Anterior cingulate cortex (tissue), 58 donors: Measurements from ENCODE around the gene AARS1.
"Not testable (repeated sequence)": the region's sequence is repeated elsewhere in the genome, so short reads cannot be mapped to it uniquely, and the experiment has no call there.

Experiments
- DNase-seq, 58 donors: peaks; one replicate each; lab custom pipeline; 2025; lab: John Stamatoyannopoulos, UW

The AARS1 gene

DNA sequence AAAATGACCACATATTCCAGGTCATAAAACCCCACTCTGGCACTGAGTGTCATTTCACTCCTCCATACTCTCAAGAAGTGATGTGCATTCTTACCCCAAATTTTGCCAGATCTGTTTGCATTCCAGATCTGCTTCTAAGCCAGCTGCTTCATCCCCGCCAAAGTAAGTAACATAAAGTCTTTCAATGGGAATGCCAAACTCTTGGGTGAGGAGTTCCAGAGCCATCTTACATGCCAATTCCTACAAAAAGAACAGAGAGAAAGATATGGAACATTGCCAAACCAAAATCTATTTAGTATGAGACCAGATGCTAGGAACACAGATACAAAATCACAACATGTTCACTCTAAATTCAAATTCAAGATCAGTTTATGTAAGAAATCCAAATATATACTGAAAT lies 12.9 kb downstream of the AARS1 start:
- peak in 1 of 58 donors; percentile 32 for DNase-seq

DNA sequence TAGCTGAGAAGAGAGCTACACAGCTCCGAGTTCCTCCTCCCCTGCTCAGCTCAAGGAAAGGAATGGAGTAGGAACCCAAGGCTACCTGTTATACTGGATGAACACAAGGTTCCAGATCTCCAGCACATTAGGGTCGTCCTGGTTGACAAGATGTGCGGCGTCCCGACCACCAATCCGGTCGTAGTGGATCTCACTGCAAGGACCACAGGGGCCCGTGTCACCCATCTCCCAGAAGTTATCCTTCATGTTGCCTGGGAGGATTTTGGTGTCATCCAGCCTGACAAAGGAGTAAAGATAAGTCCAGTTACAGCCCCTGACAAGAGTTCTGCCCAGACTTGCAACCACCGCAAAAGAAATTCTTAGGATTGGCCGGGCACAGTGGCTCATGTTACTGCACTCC lies 17.6 kb downstream of the AARS1 start:
- no peak for DNase-seq

DNA sequence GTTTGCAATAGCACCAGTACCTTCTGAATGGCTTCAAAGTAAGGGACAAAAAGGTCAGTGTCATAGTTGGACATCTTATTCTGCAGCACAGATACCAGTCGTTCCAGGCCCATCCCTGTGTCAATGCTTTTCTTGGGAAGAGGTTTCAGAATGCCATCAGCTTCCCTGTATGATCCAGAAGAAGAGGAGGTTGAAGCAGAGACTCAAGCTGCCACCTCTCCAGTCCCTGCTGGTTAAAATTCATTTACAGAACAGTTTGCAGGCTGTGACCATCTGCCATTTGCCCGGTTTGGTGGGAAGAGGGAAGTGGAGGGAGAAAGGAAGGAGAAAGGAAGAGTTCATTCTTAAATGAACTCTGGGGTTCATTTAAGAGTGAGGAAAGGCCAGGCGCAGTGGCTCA lies 19.1 kb downstream of the AARS1 start:
- DNase-seq, result no peak

DNA sequence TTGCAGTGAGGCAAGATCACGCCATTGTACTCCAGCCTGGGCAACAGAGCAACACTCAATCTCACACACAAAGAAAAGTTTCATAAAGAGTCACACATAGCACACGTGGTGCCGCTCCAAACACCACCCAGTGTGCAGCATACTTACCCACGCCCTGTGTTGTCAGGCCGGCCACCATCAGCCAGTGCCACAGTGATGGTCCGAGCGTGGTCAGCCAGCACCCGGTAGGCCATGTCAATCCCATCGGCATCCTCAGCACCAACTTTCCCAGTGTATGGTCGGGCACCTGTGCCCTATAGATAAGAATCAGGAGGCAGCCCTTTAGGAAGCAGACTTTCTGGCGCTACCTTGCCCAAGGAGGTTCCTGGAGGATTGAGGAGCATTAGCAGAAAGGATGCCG lies 19.8 kb downstream of the AARS1 start:
- no peak for DNase-seq

DNA sequence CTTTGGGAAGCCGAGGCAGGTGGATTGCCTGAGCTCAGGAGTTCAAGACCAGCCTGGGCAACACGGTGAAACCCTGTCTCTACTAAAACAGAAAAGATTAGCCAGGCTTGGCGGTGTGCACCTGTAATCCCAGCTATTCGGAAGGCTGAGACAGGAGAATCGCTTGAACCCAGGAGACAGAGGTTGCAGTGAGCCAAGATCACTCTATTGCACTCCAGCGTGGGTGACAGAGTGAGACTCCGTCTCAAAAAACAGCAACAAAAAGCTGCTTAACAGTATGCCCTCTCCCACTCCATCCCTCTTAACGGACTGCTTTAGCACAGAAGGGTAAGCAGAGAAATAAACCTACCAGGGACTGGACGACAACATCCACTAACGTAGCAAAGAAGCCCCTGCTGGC lies 21.4 kb downstream of the AARS1 start:
- not testable (repeated sequence) for DNase-seq

DNA sequence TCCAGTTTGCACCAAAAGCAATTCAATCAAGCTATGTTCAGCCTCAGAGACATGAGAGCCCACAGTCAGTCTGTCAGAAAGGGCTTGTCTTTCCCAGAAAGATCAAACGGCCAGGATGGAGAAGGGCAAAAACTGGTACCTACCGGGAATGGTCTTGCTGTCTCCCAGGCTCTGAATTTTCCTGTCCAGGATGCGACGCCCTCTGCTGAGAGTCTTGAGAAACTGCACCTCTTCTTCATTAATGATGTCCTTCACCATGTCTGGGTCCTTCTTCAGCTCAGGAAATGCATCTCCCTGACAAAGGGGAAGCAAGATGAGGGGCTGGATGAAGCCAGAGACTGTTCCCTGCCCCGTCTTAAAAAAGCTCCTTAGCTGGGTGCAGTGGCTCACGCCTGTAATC lies 21.8 kb downstream of the AARS1 start:
- peak in 8 of 58 donors; percentile 4 to 24 (median 10) for DNase-seq

DNA sequence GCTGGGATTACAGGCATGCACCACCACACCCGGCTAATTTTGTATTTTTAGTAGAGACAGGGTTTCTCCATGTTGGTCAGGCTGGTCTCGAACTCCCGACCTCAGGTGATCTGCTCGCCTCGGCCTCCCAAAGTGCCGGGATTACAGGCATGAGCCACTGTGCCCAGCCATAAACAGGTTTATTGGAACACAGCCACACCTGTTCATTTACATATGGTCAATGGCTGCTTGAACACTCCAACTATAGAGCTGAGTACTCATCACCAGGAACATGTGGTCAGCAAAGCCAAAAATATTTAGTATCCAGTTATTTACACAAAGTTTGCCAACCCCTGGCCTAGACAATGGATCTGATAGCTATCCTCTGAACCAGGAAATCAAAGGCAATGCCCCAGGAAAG lies 29.4 kb downstream of the AARS1 start:
- not testable (repeated sequence) for DNase-seq

DNA sequence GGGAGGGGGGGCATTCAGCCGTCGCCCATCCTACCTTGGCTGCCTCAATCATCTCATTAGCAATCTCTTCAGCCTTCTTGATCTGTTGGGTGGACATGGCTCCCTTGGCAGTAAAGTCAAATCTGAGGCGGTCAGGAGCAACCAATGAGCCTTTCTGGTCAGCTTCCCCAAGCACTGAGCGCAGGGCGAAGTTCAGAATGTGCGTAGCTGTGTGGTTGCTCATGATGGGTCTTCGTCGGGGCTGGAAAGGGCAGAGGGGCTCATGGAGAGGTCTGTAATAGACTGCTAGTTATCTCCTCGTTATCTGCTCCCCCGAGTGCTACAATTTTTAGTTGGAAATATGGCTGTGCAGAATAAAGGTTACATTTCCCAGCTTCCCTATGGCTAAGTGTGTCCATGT lies 30.4 kb downstream of the AARS1 start:
- DNase-seq, result no peak

DNA sequence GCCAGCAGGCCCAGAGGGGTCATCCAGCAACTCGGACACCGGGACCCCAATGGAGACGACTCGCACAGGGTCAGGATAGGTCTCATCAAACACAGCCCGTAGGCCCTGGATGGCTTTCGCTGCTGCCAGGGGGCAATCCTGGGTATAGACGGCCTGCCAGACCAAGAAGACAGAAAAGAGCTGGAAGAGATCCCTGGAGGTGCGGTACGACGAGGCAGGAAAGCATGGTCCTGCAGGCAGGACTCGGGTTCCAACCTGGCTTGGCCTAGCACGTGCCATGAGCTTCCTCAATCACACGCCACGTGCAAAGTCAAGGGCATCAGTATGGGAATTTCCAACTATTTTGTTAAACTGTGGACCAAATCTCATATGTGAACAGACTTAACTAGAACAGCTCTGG lies 31.2 kb downstream of the AARS1 start:
- DNase-seq, result no peak

DNA sequence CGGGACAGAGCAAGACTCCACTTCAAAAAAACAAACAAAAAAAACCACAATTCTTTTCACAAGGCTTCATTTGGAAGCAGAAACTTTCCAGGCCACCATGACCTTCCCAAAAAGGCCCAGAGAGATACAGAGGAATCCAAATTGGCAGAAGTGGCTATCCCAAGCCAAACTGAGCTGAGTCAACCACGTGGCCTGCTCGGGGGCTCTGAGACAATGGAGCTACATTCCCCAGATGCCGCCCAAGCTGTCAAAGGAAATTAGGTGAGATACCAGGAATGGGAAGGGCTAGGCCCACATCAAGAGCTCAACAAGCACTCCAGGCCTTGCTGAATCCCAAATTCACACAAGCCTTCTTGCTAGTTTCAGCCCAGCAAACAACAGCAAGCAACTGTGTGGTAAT lies 31.9 kb downstream of the AARS1 start:
- DNase-seq, result no peak

DNA sequence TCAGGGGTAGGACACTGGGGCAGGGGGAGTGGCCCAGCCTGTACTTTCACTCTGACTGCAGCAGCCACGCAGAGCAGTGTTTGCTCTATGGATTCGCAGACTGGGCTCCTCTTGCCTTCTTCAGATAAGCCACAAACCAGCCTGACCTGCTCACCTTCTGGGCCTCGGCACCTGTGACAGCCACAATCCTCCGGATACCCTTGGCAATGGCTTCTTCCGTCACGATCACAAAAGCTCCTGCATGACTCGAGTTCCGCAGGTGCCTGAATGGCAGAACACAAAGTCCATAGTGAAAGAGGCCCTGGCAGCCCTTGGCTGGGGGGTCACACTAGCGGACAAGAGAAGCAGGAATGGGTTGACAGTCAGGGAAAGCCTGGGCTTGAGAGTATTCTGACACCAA lies 33.7 kb downstream of the AARS1 start:
- no peak for DNase-seq

DNA sequence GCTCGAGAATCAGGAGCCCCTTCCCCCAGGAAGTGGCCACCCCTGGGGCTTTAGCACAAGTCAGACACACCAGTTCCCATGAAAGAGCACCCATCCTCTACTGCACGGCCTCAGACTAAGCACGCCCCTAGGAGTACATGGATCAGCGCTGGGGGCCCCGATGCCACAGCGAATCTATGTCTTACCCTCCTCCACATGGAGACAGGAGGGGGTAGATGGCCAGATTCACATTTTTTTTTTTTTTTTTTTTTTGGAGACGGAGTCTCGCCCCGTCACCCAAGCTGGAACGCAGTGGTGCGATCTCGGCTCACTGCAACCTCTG lies 34.4 kb downstream of the AARS1 start:
- DNase-seq, result no peak

DNA sequence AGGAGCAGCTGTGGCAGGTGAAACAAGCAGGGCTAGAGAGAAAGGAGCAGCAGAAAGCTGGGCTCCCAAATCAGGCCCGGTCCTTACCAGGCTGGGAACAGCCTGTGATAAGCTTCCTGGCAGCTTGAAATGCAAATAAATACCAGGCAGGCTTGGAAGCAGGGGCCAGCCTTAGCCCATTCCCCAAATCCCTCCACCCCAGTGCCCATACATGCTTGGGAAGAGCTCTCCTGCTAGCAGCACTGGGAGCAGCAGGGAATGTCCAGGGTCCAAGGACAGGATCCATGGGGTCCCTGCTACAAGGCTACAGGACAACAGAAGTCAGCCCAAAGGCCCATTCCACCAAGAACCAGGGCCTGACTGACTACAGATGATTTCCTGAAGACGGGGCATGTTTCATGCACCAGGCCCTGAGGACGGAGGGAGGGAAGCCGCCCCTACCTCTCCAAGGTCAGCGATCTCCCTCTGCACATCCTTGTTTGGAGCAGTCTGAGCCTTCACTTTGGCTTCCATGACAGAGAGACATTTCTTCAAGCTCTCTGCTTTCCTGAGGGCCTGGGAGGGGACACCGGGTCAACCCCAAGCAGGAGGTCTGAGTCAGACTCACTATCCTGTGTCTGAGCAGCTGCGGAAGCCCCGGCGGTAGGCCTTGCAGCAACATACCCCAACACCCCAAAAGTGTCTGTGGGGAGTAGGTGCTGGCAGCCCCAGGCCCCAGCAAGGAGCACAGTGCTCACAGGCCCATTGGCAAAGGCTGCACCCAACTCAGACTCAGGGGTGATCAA lies 34.9 kb downstream of the AARS1 start:
- no peak for DNase-seq

DNA sequence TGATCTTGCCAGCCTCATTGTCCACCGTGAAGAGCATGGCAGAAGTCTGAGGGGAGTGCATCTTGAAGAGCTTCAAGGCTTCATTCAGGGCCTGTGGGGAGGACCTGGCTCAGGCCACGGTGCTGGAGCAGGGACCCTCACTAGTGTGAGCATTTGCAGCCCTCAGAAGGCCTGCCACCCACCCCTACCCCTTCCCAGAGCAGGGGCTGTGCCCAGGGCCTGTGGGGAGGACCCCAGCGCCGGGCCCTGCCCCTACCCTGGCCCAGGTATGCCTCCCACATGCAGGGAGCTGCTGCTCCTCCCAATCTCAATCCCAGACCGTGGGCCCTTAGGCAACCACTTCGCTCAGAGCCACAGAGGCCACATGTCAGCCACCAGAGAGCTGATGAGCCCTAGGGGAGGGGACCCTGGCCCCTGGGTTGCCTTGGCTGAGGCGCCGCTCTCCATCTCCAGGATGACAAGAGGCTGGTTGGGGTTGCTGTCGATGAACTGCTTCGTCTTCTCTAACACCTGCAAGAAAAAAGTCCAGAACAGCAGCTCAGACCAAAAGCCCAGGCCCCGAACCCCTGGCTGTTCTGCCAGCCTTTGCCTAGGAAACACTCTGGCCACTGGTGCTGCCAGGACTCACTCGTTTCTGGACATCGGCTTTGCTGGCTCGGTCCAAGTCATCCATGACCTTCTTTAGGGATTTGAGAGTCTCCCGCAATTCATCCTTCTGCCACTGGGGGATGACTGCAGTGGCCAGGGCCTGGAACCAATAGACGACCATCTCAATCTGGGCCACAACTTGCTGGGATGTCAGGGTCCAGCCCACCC lies 35.8 kb downstream of the AARS1 start:
- peak in 5 of 58 donors; percentile 3 to 20 (median 11) for DNase-seq

DNA sequence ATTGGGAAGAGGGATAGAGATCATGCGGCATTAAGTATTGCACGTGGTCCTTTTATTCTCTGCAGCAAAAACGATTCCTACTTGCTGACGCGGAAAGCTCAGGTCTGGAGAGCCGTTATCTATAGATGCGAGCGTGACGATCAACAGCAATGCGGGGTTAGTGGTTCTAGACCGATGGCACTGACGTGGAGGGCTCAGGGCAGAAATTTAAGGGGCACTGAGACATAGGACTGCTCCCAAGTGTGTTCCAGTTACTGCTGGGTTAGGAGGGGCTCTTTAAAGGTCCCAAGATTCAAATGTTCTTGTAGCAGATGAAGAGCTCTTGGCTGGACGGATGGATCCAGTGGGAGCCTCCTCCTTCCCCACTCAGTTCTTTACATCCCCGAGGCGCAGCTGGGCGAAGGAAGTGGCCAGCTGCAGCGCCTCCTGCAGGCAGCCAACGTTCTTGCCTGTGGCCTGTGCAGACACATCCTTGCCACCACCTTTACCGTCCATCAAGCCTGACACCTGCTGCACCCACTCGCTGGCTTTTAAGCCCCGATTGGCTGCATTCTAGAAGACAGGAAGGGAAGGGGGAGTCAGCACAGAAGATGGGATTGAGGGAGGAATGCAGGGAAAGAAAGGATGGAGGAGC lies 36.8 kb downstream of the AARS1 start:
- no peak for DNase-seq

DNA sequence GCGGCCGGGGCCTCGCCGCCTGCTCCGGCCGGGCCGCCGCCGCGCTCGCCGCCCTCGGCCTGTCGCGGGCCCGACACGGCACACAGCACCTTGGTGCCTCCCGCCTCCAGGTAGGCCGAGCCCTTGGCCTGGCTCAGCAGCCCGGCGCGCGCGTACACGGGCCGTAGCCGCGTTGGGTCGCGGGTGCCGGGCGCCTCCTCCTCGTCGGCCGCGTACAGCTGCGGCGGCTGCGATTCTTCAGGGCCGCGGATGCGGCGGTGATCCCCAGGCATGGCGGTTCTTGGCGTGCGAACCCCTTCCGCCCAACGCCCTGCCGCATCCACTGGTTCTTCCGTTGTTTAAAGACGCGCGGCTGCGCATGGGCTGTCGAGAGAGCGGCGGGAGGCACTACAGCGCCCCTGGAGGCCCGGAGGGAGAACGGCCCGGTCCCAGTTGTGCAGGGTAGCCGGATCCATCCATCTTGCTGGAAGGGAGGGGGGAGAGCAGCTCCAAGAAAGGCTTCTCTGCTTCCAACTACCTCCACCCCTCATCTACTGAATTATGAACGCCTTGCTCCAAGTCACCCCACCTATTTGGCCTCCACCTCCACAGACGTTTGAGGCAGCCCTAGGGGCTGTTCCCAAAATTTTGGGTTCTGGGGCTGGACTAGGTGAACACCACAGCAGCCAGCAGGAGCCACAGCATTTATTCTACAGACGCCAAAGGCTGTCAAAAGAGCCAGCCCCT lies 37.5 kb downstream of the AARS1 start, which contains the start of gene EXOSC6:
Gene EXOSC6, minus strand, starts transcription at position 312 of the 726 bp plus-strand sequence. Its CDS starts 40 bp downstream, at position 272.
- DNase-seq, result peak; percentile 39 to 93 (median 86)

DNA sequence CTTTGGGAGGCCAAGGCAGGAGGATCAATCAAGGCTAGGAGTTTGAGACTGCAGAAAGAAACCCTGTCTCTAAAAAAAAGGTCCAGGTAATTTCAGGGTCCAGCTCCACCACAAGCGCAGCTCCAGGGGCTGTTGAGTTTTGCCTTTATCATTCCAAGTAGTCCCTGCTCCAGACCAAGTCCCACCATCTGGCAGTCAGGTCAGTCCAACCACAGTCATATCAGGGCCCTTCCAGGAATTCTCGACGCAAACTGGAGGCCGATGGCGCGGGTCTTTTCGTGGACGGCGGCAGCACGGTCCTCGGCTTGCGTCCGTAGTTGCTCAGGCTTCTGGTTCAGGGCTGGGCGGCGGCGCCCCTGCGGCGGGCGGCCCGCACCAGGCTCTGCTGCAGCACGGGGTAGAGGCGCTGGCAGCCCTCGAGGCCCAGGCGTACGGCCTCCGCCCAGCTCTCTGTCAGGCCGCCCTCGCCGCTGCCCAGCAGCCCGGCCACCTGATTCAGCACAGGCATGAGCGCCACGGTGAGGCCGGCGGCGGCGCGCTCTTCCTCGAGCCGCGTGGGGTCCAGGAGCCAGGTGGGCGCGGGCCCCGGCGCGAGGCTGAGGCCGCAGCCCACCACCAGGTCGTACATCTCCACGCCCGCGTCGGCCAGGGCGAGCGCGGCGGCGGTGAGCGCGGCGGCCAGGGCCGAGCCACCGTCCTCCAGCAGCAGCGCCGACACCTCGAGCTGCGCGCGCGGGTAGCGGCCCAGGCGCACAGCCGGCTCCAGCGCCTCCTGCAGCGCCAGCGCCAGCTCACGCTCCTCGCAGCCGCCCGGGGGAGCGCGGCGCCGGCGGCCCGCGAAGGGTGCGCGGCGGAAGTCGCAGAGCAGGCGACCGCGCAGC lies 38.3 kb downstream of the AARS1 start:
- DNase-seq, result peak in 16 of 58 donors; percentile 6 to 57 (median 30)

DNA sequence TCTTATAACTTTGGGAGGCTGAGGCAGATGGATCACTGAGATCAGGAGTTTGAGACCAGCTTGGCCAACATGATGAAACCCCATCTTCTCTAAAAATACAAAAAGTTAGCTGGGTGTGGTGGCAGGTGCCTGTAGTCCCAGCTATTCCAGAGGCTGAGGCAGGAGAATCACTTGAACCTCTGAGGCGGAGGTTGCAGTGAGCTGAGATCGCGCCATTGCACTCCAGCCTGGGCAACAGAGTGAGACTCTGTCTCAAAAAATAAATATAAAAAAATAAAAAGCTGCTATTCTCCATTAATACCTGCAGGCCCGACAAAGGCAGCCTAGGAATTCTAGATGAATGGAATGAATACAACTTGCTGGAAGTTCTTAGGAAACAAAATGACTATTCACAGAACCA lies 39.6 kb downstream of the AARS1 start:
- DNase-seq, result not testable (repeated sequence)

DNA sequence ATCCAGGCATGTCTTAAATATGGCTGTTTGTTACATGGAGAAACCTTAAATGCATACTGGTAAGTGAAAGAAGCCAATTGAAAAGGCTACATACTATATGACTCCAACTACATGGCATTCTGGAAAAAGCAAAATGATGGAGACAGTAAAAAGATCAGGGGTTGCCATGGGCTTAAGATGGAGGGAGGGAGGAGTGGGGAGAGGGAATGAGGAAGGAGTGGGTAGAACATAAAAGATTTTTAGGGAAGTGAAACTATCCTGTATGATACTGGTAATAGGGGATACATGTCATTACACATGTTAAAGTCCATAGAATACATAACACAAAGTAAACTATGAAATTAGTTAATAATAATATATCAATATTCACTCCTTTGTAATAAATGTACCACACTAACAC lies 50.5 kb downstream of the AARS1 start:
- DNase-seq, result not testable (repeated sequence)

DNA sequence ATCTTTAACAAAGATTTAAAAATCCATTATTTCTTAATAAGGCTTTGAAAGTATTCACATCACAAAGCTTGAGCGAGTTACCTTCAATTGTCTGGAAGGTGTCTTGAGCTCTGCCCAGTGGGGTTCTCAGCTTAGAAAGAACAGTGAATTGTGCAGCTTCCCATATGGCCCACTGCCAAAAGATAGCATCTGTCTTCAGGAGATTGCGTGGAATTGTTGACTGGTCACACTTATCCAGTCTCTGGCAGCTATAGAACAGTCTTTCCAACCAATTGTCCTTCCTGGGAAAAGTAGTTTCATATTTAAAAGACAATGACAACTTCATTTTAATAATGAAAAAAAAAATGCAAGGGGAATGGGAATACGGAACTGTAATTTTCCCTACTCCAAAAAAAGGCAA lies 57.5 kb downstream of the AARS1 start:
- DNase-seq, result not testable (repeated sequence)
